GM18526 (cell line): ENCODE results near the gene EPM2AIP1.

Experiments used
- POLR2A ChIP-seq: IDR thresholded peaks from 3 replicates; pipeline ENCODE4 v1.6.1; 2011; ENCODE audit not compliant: insufficient read length; ENCODE audit errors: extremely low read depth

The EPM2AIP1 gene

DNA sequence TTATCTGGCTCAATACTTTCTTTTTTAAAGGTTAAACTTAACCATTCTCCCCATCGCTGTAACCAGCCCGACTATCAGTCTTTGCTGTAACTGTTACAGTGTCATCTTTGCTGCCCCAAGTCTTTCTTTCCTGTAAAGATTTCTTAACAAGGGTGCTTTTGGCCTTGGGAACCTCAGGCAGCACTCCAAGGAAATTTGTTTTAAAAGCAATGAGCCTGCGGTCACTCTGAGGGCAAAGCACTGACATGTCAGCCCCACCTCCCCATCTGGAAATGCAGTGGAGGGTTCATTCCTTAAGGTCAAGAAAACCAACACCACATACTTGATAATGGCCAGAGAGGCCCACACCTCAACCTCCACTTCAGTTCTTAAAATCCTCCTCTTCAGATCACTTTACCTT is 51.3 kb downstream of the EPM2AIP1 start:
- no peak for TF ChIP-seq POLR2A

DNA sequence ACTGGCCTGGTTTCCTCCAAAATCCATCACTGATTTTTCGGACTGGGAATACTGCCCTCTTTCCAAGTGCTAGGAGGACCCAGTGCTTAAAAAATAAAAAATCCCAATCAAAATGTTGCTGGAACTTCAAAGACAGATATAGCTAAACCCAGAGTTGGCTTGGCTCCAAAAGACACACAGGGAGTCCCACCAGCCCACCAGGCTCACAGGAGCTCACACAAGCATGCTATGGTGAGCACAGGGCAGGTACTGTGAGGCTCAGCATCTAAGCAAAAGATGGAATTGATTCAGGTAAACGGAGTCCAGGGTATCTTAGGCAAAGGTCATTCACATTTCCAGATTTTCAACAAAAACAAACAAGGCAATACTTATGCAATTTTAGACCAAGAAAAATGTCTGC is 51.8 kb downstream of the EPM2AIP1 start:
- TF ChIP-seq POLR2A = no peak

DNA sequence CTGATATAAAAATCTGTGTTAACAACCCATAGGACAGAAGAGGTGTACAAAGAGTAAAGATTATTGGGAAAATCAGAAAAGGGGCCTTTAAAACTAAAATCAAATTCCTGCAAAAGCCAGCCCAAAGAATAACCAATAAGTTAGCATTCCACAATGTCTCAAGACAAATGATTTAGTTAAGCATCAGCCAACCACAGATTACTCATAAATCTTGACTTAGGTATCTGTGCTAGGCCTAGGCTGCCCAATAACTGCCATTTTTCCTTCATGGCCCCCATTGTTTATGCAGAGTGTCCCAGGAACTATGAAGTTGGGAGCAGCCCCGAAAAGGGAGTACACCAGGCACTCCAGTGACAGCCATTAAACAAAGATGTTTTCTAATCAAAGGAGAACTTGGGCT is 55.4 kb downstream of the EPM2AIP1 start:
- no peak for TF ChIP-seq POLR2A
